ENCODE results near the gene CTNNBIP1. TPM values are rescaled to one million over a fixed set of nuclear protein-coding genes. Genes with fewer than 3 reads are reported as not detected.

Gene CTNNBIP1
- total and polyA plus RNA-seq, 9 of the 15 experiments (the other 6 are each of a cell fraction or from before 2014, with no cell fraction given), result 0.65 to 29.2 (median 14.7) TPM

GRCh38 chr1:9957726-9958125, 47.7 kb upstream of the CTNNBIP1 start:
- Histone ChIP-seq H3K4me2 (ENCODE audit: insufficient read depth, low read length) (no peak overlapping the region), H3K27ac (ENCODE audit: extremely low read depth, low read depth, low read length) (no peak overlapping the region), H3K36me3 (ENCODE audit: control insufficient read depth, insufficient read depth, low read length) (peaks cover 3% of the 10 kb centered on the region; the same call in 1 of the 3 replicates), H2AFZ (ENCODE audit: low read depth, low read length) (no peak overlapping the region), H3K9ac (ENCODE audit: insufficient read depth in 1 of 2, low read depth in 2 of 2, low read length in 2 of 2) (no peak overlapping the region), H3K79me2 (ENCODE audit: control insufficient read depth, insufficient read depth, low read length) (no peaks in the 10 kb centered on the region), H3K4me1 (replicated peaks in 1 of 2; ENCODE audit: control insufficient read depth in 2 of 2, insufficient read depth in 2 of 2, low read length in 2 of 2) (no peaks in the 10 kb centered on the region), H3K9me3 (replicated peaks; ENCODE audit: control insufficient read depth, insufficient read depth, low read depth, low read length) (no peaks in the 10 kb centered on the region), H3K4me3 (no peak overlapping the region), H3K9me1 (ENCODE audit: control insufficient read depth, insufficient read depth, low read length) (no peaks in the 10 kb centered on the region), H3K27me3 (ENCODE audit: control insufficient read depth in 2 of 2, insufficient read depth in 2 of 2, low read length in 2 of 2) (no peaks in the 10 kb centered on the region), H4K20me1 (replicated peaks; ENCODE audit: control insufficient read depth, insufficient read depth, low read length) (no peaks in the 10 kb centered on the region)
- FAIRE-seq (no peak), DNase-seq (ENCODE audit: extremely low read depth in 1 of 4, low spot score in 3 of 4) (no peak), ATAC-seq (no peak)
- ChIA-PET CTCF (ENCODE audit: low intra/inter-chr PET ratio) (no interaction called here), POLR2A (interaction anchor here (0.8 kb wide), 1 partner anchor 14 kb away, joined by 3 read pairs; no protein-coding TSS in a partner anchor)
- in situ Hi-C loops (cut with MboI) (no loop called here), intact Hi-C loops (cut with micrococcal nuclease) (no loop called here)
- no peak for TF ChIP-seq FUS (optimal IDR thresholded peaks at IDR 0.05; ENCODE audit: low read depth, low read length)
- TF ChIP-seq SNIP1 (IDR thresholded peaks at IDR 0.05; ENCODE audit: low read depth), result no peak
- TF ChIP-seq FOSL1 (tag; conservative IDR thresholded peaks at IDR 0.05), result no peak
- no peak for TF ChIP-seq ZBTB34 (CRISPR knock-in tag; IDR thresholded peaks at IDR 0.05)
- TF ChIP-seq ZNF280B (CRISPR knock-in tag; IDR thresholded peaks at IDR 0.05), result no peak
- no peak for TF ChIP-seq KLF10 (CRISPR knock-in tag; IDR thresholded peaks at IDR 0.05)
- no peak for TF ChIP-seq MCM3 (IDR thresholded peaks at IDR 0.05)
- no peak for TF ChIP-seq CBX8 (IDR thresholded peaks at IDR 0.05; ENCODE audit: borderline replicate concordance, extremely low read depth, low read depth, low read length, poor library complexity, severe bottlenecking)
- no peak for TF ChIP-seq MECOM (CRISPR knock-in tag; IDR thresholded peaks at IDR 0.05)
- TF ChIP-seq L3MBTL2 (IDR thresholded peaks at IDR 0.05), result no peak
- no peak for TF ChIP-seq E4F1 (CRISPR knock-in tag; IDR thresholded peaks at IDR 0.05; ENCODE audit: borderline replicate concordance)
- TF ChIP-seq FOXJ3 (CRISPR knock-in tag; IDR thresholded peaks at IDR 0.05), result no peak
- TF ChIP-seq EHMT2 (IDR thresholded peaks at IDR 0.05), result no peak
- 83% methylated on average over 8 of the region's 8 CpGs for WGBS (ENCODE audit: insufficient coverage, low coverage, missing lambda C conversion rate)
- no TSS peak for BruUV-seq (replicated peaks)
